22Rv1 (cell line): Measurements from ENCODE around the gene CRYBG2.
"Not testable (repeated sequence)": the region's sequence is repeated elsewhere in the genome, so short reads cannot be mapped to it uniquely, and the experiment has no call there.

ENCODE experiments used
- H3K27ac ChIP-seq: fragments of 450-650 bp; 2 replicates; pipeline ENCODE4 v1.5.1; 2017
- ZFX ChIP-seq: fragments of 450-650 bp; IDR thresholded peaks from 2 replicates; pipeline ENCODE4 v1.6.1; 2017; ENCODE audit warnings: antibody characterized with exemption, borderline replicate concordance
- TF ChIP-seq, protein P1 (sequence below): fragments of 450-650 bp; IDR thresholded peaks from 2 replicates; pipeline ENCODE4 v1.5.1; 2017; ENCODE audit warnings: mild to moderate bottlenecking

Gene CRYBG2

GRCh38 chr1:26389604-26390247, 35.8 kb upstream of the CRYBG2 start:
- TF ChIP-seq ZFX = no peak
- TF ChIP-seq, protein P1, sequence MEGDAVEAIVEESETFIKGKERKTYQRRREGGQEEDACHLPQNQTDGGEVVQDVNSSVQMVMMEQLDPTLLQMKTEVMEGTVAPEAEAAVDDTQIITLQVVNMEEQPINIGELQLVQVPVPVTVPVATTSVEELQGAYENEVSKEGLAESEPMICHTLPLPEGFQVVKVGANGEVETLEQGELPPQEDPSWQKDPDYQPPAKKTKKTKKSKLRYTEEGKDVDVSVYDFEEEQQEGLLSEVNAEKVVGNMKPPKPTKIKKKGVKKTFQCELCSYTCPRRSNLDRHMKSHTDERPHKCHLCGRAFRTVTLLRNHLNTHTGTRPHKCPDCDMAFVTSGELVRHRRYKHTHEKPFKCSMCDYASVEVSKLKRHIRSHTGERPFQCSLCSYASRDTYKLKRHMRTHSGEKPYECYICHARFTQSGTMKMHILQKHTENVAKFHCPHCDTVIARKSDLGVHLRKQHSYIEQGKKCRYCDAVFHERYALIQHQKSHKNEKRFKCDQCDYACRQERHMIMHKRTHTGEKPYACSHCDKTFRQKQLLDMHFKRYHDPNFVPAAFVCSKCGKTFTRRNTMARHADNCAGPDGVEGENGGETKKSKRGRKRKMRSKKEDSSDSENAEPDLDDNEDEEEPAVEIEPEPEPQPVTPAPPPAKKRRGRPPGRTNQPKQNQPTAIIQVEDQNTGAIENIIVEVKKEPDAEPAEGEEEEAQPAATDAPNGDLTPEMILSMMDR = no peak
- no peak overlapping the region for H3K27ac ChIP-seq

DNA sequence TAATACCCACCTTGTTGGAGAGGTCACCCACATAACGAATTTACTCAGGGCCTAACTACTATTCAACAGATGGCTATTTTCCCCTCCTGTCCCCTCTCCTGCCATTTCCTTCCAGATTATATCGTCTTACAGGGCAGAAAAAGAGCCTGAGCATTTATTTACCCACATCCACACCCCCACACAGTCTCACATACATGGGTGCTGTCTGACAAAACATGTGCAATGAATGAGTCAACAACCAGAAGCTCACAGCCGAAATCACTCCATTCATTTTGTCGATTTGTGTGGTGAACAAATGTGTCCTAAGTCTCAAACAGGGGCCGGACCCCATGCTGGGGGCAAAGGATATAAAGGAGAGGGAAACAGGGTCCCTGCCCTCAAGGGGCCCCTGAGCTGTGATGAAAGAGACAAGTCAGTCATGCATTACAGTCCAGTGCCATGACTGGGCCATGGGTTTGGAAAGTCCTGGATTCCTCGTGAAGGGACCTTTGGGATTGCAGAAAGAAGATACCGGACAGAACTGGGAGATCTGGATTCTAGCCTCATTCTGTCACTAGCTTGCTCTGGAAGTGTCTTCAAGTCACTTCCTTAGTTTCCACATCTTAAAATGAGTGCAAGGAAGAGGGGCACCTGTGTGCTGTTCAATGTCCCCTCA, 35.0 kb upstream of the CRYBG2 start:
- TF ChIP-seq, protein P1 = no peak
- TF ChIP-seq ZFX = no peak
- H3K27ac ChIP-seq = no peak overlapping the region

GRCh38 chr1:26387447-26387846, 33.5 kb upstream of the CRYBG2 start:
- TF ChIP-seq, protein P1 = no peak
- no peak for TF ChIP-seq ZFX
- H3K27ac ChIP-seq = no peak overlapping the region

- H3K27ac ChIP-seq = not testable (repeated sequence)
These were observed 31.1 kb upstream of the CRYBG2 start for GRCh38 chr1:26385063-26385462.

DNA sequence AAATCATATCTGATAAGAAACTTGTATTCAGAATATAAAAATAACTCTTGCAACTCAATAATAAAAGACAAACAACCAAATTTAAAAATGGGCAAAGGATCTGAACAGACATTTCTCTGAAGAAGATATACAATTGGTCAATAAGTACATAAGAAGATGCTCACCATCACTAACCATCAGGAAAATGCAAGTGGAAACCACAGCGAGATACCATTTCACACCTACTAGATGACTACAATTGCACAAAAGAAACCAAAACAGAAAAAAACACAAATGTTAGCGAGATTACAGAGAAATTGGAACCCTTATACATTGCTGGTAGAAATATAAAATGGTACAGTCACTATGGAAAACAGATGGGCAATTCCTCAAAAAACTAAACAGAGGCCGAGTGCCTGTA, 30.1 kb upstream of the CRYBG2 start:
- H3K27ac ChIP-seq = no peak overlapping the region
- TF ChIP-seq, protein P1 = no peak
- TF ChIP-seq ZFX = no peak

DNA sequence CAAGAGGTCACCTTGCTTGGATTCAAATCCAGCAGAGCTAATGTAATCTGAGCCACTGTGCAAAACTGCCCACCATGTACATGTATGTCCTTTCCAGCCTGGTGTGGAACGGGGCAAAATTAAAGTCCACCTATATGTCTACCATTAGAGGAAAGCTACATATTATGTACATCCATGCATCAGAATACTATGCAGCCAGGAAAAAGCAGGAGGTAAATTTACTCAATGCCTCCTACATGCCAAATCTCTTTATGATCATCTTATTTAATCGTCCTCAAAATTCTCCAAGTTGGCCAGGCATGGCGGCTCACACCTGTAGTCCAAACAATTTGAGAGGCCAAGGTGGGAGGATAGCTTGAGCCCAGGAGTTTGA, 24.9 kb upstream of the CRYBG2 start:
- TF ChIP-seq ZFX = no peak
- TF ChIP-seq, protein P1 = no peak
- no peak overlapping the region for H3K27ac ChIP-seq

DNA sequence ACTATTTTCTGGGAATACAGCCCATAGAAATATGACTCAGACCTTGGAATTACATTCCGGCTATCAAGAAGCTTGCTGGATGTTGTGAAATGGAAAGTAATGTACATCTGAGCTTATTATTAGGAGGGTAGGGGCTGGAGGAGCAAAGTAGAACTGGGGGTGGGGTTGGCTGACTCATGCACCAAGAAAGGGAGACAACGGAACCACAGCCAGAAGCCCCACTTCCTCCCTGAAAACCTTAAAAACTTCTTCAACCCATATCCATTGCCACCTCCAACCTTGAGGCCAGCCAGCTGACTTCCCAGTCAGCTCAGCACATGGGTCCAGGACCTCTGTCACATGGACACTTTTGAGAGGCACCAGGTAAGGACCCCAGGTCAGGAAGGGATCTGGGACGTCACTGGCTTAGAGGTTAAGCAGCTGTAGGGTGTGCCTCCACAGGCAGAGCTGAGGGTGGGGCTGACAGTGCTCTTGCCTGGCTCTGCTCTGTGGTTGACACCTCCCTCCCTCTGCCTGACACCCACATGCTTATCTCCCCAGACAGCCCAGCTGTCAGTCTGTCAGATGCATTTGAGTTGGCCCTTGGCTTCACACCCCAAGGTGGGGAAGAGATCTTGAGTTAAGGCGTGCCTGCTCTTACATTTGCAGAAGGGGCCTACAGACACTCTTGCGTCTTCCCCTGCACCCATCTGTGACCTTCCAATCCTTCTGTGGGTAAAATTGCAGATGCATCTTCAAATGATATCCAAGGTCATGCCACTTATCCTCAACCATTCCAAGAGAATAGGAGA, 24.4 kb upstream of the CRYBG2 start:
- no peak for TF ChIP-seq ZFX
- TF ChIP-seq, protein P1 = no peak
- no peak overlapping the region for H3K27ac ChIP-seq
